SU-DHL-6 (cell line): ENCODE measurements around the gene CHEK2.
"Not testable (repeated sequence)": the region's sequence is repeated elsewhere in the genome, so short reads cannot be mapped to it uniquely, and the experiment has no call there.

Source experiments
- H2AFZ ChIP-seq: fragments of 200-600 bp; sonication (generic); 2 replicates; pipeline ENCODE4 v1.6.1; 2014; ENCODE audit warnings: low read depth, mild to moderate bottlenecking, moderate library complexity, mixed read lengths, antibody characterized with exemption, low read length; ENCODE audit not compliant: severe bottlenecking
- H3F3A ChIP-seq: fragments of 200-600 bp; shearing (Covaris generic); 2 replicates; pipeline ENCODE4 v1.6.0; 2016; ENCODE audit warnings: antibody characterized with exemption, mild to moderate bottlenecking; ENCODE audit not compliant: insufficient read depth
- H3K27ac ChIP-seq: fragments of 200-600 bp; sonication (generic); 2 replicates; pipeline ENCODE4 v1.5.1; 2016; ENCODE audit warnings: low read depth, mild to moderate bottlenecking, low read length, moderate library complexity, mixed read lengths
- H3K27me3 ChIP-seq: fragments of 200-600 bp; sonication (generic), shearing (Covaris generic); 2 replicates; pipeline ENCODE4 v1.6.0; 2014; ENCODE audit warnings: mild to moderate bottlenecking, low read length
- H3K36me3 ChIP-seq: fragments of 200-600 bp; sonication (generic); 2 replicates; pipeline ENCODE4 v1.6.1; 2014; ENCODE audit warnings: mild to moderate bottlenecking, low read length, mixed read lengths
- H3K4me2 ChIP-seq: fragments of 300-600, 200-600 bp; shearing (Covaris generic), sonication (generic); 2 replicates; pipeline ENCODE4 v1.6.0; 2014; ENCODE audit warnings: low read length, low read depth, mild to moderate bottlenecking; ENCODE audit not compliant: poor library complexity, severe bottlenecking
- H3K4me3 ChIP-seq: fragments of 200-600 bp; sonication (generic); 2 replicates; pipeline ENCODE4 v1.5.1; 2014; ENCODE audit warnings: antibody characterized with exemption, low read length, mild to moderate bottlenecking, mixed read lengths; ENCODE audit not compliant: insufficient read depth, poor library complexity, severe bottlenecking
- H3K79me2 ChIP-seq: fragments of 200-600 bp; sonication (generic); 2 replicates; pipeline ENCODE4 v1.6.1; 2014; ENCODE audit warnings: mild to moderate bottlenecking, low read length, moderate library complexity; ENCODE audit not compliant: insufficient read depth
- H3K9ac ChIP-seq: fragments of 200-600 bp; sonication (generic); 2 replicates; pipeline ENCODE4 v1.7.0; 2014; ENCODE audit warnings: mild to moderate bottlenecking, low read length
- H3K9me2 ChIP-seq: fragments of 200-600 bp; sonication (generic); replicated peaks from 2 replicates; pipeline ENCODE4 v1.6.1; 2014; ENCODE audit warnings: low read length; ENCODE audit not compliant: insufficient read depth
- H3K9me3 ChIP-seq: fragments of 200-600 bp; sonication (generic); 2 replicates; pipeline ENCODE4 v1.6.1; 2014; ENCODE audit warnings: low read length, mixed read lengths; ENCODE audit not compliant: insufficient read depth
- H4K20me1 ChIP-seq: fragments of 200-600 bp; sonication (generic); 2 replicates; pipeline ENCODE4 v1.6.1; 2014; ENCODE audit warnings: low read depth, mild to moderate bottlenecking, antibody characterized with exemption, low read length, moderate library complexity, mixed read lengths
- EZH2phosphoT487 ChIP-seq: fragments of 200-600 bp; sonication (generic), shearing (Covaris generic); conservative IDR thresholded peaks from 2 replicates; pipeline ENCODE4 v1.6.1; 2018; ENCODE audit warnings: mild to moderate bottlenecking, antibody characterized with exemption, low read length, moderate library complexity, mixed read lengths
- TF ChIP-seq, protein P1 (sequence below): fragments of 200-600 bp; sonication (generic); IDR thresholded peaks from one replicate; pipeline ENCODE4 v1.5.1; 2017; ENCODE audit warnings: antibody characterized with exemption, mild to moderate bottlenecking, low read length, moderate library complexity; ENCODE audit not compliant: insufficient read depth, poor library complexity, severe bottlenecking

CHEK2 gene

GRCh38 chr22:28706845-28707244 is 34.8 kb downstream of the CHEK2 start:
- H3K4me2 ChIP-seq, result no peak overlapping the region
- H2AFZ ChIP-seq, result no peak overlapping the region
- H3K4me3 ChIP-seq, result no peak overlapping the region
- no peak overlapping the region for H3K27ac ChIP-seq
- no peaks in the 10 kb centered on the region for H3K9me2 ChIP-seq
- peaks cover 18% of the 10 kb centered on the region for H3K36me3 ChIP-seq
- no peaks in the 10 kb centered on the region for H3K27me3 ChIP-seq
- no peaks in the 10 kb centered on the region for H3F3A ChIP-seq
- no peak overlapping the region for H3K9ac ChIP-seq
- H3K9me3 ChIP-seq, result no peaks in the 10 kb centered on the region
- no peaks in the 10 kb centered on the region for H3K79me2 ChIP-seq
- no peaks in the 10 kb centered on the region for H4K20me1 ChIP-seq
- TF ChIP-seq EZH2phosphoT487, result no peak
- TF ChIP-seq, protein P1, sequence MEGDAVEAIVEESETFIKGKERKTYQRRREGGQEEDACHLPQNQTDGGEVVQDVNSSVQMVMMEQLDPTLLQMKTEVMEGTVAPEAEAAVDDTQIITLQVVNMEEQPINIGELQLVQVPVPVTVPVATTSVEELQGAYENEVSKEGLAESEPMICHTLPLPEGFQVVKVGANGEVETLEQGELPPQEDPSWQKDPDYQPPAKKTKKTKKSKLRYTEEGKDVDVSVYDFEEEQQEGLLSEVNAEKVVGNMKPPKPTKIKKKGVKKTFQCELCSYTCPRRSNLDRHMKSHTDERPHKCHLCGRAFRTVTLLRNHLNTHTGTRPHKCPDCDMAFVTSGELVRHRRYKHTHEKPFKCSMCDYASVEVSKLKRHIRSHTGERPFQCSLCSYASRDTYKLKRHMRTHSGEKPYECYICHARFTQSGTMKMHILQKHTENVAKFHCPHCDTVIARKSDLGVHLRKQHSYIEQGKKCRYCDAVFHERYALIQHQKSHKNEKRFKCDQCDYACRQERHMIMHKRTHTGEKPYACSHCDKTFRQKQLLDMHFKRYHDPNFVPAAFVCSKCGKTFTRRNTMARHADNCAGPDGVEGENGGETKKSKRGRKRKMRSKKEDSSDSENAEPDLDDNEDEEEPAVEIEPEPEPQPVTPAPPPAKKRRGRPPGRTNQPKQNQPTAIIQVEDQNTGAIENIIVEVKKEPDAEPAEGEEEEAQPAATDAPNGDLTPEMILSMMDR, result no peak

DNA sequence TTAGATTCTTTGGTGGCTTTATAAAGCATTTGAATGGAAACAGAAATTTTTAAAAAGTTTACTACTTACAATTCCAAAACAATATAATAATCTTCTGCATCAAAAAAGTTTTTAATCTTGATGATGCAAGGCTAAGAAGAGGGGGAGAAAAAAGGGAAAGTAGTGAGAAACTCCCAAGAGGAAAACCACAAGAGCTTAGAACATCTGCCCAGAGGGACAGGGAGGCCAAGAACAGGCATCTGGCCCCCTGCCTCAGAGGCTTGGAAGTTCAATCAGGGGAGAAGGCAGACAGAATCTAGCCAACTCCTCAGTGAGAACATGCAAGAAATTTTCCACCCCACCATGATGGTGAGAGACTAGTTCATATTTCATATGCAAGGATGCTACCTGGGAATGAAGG is 38.2 kb downstream of the CHEK2 start:
- Histone ChIP-seq H4K20me1 (no peaks in the 10 kb centered on the region), H3K4me2 (peak overlapping the region; percentile 7), H3K27me3 (no peaks in the 10 kb centered on the region)

DNA sequence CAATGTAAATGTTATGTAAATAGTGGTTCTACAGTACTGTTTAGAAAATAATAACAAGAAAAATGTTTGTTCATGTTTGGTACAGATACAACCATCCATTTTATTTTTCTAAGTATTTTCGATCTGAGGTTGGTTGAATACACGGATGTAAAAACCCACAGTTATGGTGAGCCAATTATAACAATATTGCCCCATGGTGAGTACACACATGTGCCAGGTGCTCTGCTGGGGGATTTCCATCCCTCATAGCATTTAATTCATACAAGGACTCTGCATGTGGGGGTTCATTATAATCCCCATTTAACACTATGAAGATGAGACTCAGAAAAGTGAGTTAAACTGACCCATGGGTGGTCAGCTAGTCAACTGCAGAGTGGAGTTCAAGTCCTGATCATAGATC is 38.7 kb downstream of the CHEK2 start:
- Histone ChIP-seq H3K9me2 (no peaks in the 10 kb centered on the region), H3K79me2 (no peaks in the 10 kb centered on the region), H3K9ac (no peak overlapping the region), H3K27me3 (no peaks in the 10 kb centered on the region), H3F3A (no peaks in the 10 kb centered on the region), H4K20me1 (no peaks in the 10 kb centered on the region), H3K4me3 (no peak overlapping the region), H3K27ac (peak overlapping the region; percentile 44), H2AFZ (no peak overlapping the region), H3K4me2 (peak overlapping the region; percentile 7), H3K36me3 (no peaks in the 10 kb centered on the region), H3K9me3 (no peaks in the 10 kb centered on the region)
- TF ChIP-seq, protein P1, result no peak
- TF ChIP-seq EZH2phosphoT487, result no peak

More for the DNA sequence above, 38.2 kb downstream of the CHEK2 start:
- H3K4me3 ChIP-seq, result no peak overlapping the region
- H3K9me3 ChIP-seq, result no peaks in the 10 kb centered on the region
- H3F3A ChIP-seq, result no peaks in the 10 kb centered on the region
- no peaks in the 10 kb centered on the region for H3K9me2 ChIP-seq
- peak overlapping the region; percentile 44 for H3K27ac ChIP-seq
- no peak overlapping the region for H2AFZ ChIP-seq
- H3K36me3 ChIP-seq, result no peaks in the 10 kb centered on the region
- no peak for TF ChIP-seq EZH2phosphoT487
- TF ChIP-seq, protein P1, result no peak
- no peaks in the 10 kb centered on the region for H3K79me2 ChIP-seq
- H3K9ac ChIP-seq, result no peak overlapping the region

GRCh38 chr22:28693041-28693760 is 48.4 kb downstream of the CHEK2 start:
- H3K27ac ChIP-seq, H3K79me2 ChIP-seq, H3K4me3 ChIP-seq, H4K20me1 ChIP-seq, H3K9me2 ChIP-seq, H3F3A ChIP-seq, H3K9me3 ChIP-seq, H3K9ac ChIP-seq, H3K27me3 ChIP-seq, H2AFZ ChIP-seq, H3K4me2 ChIP-seq, H3K36me3 ChIP-seq: not testable (repeated sequence)

DNA sequence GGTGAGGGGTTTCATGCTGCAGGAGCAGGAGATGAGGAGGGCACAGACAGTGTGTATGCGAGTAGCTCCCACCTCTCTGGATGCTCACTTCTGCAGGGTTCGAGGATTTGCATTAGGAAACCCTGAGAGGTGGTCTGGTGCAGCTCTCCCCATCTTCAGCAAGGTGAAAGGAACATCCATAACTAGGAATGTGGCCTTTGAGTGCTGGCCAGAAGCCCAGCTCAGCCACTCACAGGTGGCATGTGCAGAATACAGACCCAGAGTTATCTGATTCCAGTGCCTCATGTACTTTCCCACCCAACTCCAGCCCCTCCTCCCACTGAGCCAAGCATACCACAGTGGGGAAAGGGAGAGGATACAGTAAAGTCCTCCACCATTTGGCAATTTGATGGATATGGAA is 51.8 kb downstream of the CHEK2 start:
- H3K9me3 ChIP-seq, H3K9me2 ChIP-seq, H3K27ac ChIP-seq, H3K79me2 ChIP-seq, H3K9ac ChIP-seq, H3K36me3 ChIP-seq, H3K4me2 ChIP-seq, H4K20me1 ChIP-seq, H2AFZ ChIP-seq, H3F3A ChIP-seq, H3K4me3 ChIP-seq, H3K27me3 ChIP-seq: not testable (repeated sequence)

- not testable (repeated sequence) for H3K4me3 ChIP-seq, H3K79me2 ChIP-seq, H3F3A ChIP-seq, H3K27ac ChIP-seq, H3K9ac ChIP-seq, H3K4me2 ChIP-seq, H3K27me3 ChIP-seq, H3K9me2 ChIP-seq, H4K20me1 ChIP-seq, H3K36me3 ChIP-seq, H3K9me3 ChIP-seq, H2AFZ ChIP-seq
Measured at GRCh38 chr22:28682966-28683365, 58.7 kb downstream of the CHEK2 start.
